ACC112 (cell line): ENCODE results near the gene PPFIA4.
"Not testable (repeated sequence)": the region's sequence is repeated elsewhere in the genome, so short reads cannot be mapped to it uniquely, and the experiment has no call there.

Experiments used
- H2AFZ ChIP-seq: fragments of 200-600 bp; sonication (generic); one replicate; pipeline ENCODE4 v1.6.0; 2017; ENCODE audit warnings: antibody characterized with exemption, low read length; ENCODE audit not compliant: unreplicated experiment
- H3K27ac ChIP-seq: fragments of 200-600 bp; sonication (generic); 2 replicates; pipeline ENCODE4 v1.5.1; 2014; ENCODE audit warnings: low read depth, mild to moderate bottlenecking, antibody characterized with exemption, low read length, moderate library complexity
- H3K27me3 ChIP-seq: fragments of 200-600 bp; sonication (generic); 2 replicates; pipeline ENCODE4 v1.6.1; 2014; ENCODE audit warnings: mild to moderate bottlenecking, antibody characterized with exemption, low read length, moderate library complexity, mixed read lengths; ENCODE audit not compliant: insufficient read depth
- H3K36me3 ChIP-seq: fragments of 200-600 bp; sonication (generic); 2 replicates; pipeline ENCODE4 v1.6.1; 2016; ENCODE audit warnings: mild to moderate bottlenecking, antibody characterized with exemption, low read length, moderate library complexity, mixed read lengths; ENCODE audit not compliant: insufficient read depth
- H3K4me1 ChIP-seq: fragments of 200-600 bp; sonication (generic); one replicate; pipeline ENCODE4 v1.6.1; 2016; ENCODE audit warnings: low read length, mixed read lengths; ENCODE audit not compliant: insufficient read depth, unreplicated experiment, control insufficient read depth
- H3K4me3 ChIP-seq: fragments of 200-600 bp; sonication (generic); 2 replicates; pipeline ENCODE4 v1.5.1; 2014; ENCODE audit warnings: mild to moderate bottlenecking, low read depth, low read length
- H3K79me2 ChIP-seq: fragments of 200-600 bp; sonication (generic); one replicate; pipeline ENCODE4 v1.6.0; 2016; ENCODE audit warnings: low read length; ENCODE audit not compliant: control insufficient read depth, unreplicated experiment, insufficient read depth

The PPFIA4 gene

GRCh38 chr1:203026031-203026665 lies at the start of gene PPFIA4:
TSS of gene PPFIA4 (plus strand) at chr1:203026491. CDS start at chr1:203039009, 12,518 bp downstream.
- Histone ChIP-seq H3K27ac (no peak within 1 kb of the TSS), H3K4me3 (peak within 1 kb of the TSS; percentile 99), H3K4me1 (peaks cover 3% of the 10 kb centered on the region), H3K36me3 (peaks cover 9% of the 10 kb centered on the region), H3K27me3 (no peaks in the 10 kb centered on the region), H3K79me2 (peaks cover 14% of the 10 kb centered on the region), H2AFZ (peak within 1 kb of the TSS; percentile 83)

- Histone ChIP-seq H2AFZ (no peak overlapping the region), H3K4me1 (no peaks in the 10 kb centered on the region), H3K36me3 (no peaks in the 10 kb centered on the region), H3K79me2 (no peaks in the 10 kb centered on the region), H3K27ac (no peak overlapping the region), H3K4me3 (no peak overlapping the region), H3K27me3 (peaks cover 78% of the 10 kb centered on the region)
Observed at GRCh38 chr1:202976633-202977032, 49.7 kb upstream of the PPFIA4 start.

- Histone ChIP-seq H2AFZ (no peak overlapping the region), H3K27me3 (peaks cover 51% of the 10 kb centered on the region), H3K27ac (no peak overlapping the region), H3K36me3 (no peaks in the 10 kb centered on the region), H3K79me2 (no peaks in the 10 kb centered on the region), H3K4me3 (no peak overlapping the region), H3K4me1 (no peaks in the 10 kb centered on the region)
Observed at GRCh38 chr1:202979459-202979858, 46.8 kb upstream of the PPFIA4 start.

- Histone ChIP-seq H3K27ac (no peak overlapping the region), H2AFZ (no peak overlapping the region), H3K27me3 (peaks cover 45% of the 10 kb centered on the region), H3K79me2 (no peaks in the 10 kb centered on the region), H3K4me1 (no peaks in the 10 kb centered on the region), H3K4me3 (no peak overlapping the region), H3K36me3 (no peaks in the 10 kb centered on the region)
Observed at GRCh38 chr1:202981939-202982338, 44.4 kb upstream of the PPFIA4 start.

GRCh38 chr1:202982715-202983430 lies 43.4 kb upstream of the PPFIA4 start:
- H3K36me3 ChIP-seq, result no peaks in the 10 kb centered on the region
- peaks cover 46% of the 10 kb centered on the region for H3K27me3 ChIP-seq
- no peaks in the 10 kb centered on the region for H3K4me1 ChIP-seq
- H3K27ac ChIP-seq, result no peak overlapping the region
- no peak overlapping the region for H2AFZ ChIP-seq
- no peaks in the 10 kb centered on the region for H3K79me2 ChIP-seq
- H3K4me3 ChIP-seq, result no peak overlapping the region

- not testable (repeated sequence) for H3K27ac ChIP-seq, H3K4me1 ChIP-seq, H3K4me3 ChIP-seq, H3K36me3 ChIP-seq, H3K79me2 ChIP-seq, H2AFZ ChIP-seq
- H3K27me3 ChIP-seq, result peaks cover 30% of the 10 kb centered on the region
Observed at GRCh38 chr1:202986120-202986519, 40.2 kb upstream of the PPFIA4 start.

GRCh38 chr1:202987255-202987654 lies 39.0 kb upstream of the PPFIA4 start:
- Histone ChIP-seq H3K36me3 (no peaks in the 10 kb centered on the region), H3K79me2 (no peaks in the 10 kb centered on the region), H3K4me3 (no peak overlapping the region), H2AFZ (no peak overlapping the region), H3K27ac (no peak overlapping the region), H3K4me1 (no peaks in the 10 kb centered on the region), H3K27me3 (peaks cover 39% of the 10 kb centered on the region)

GRCh38 chr1:202987922-202988583 lies 38.2 kb upstream of the PPFIA4 start:
- H3K27ac ChIP-seq, result no peak overlapping the region
- H3K27me3 ChIP-seq, result peaks cover 44% of the 10 kb centered on the region
- no peak overlapping the region for H3K4me3 ChIP-seq
- no peaks in the 10 kb centered on the region for H3K4me1 ChIP-seq
- no peaks in the 10 kb centered on the region for H3K79me2 ChIP-seq
- H3K36me3 ChIP-seq, result no peaks in the 10 kb centered on the region
- H2AFZ ChIP-seq, result no peak overlapping the region

GRCh38 chr1:202989879-202990278 lies 36.4 kb upstream of the PPFIA4 start:
- Histone ChIP-seq H3K36me3 (no peaks in the 10 kb centered on the region), H3K4me1 (no peaks in the 10 kb centered on the region), H3K79me2 (no peaks in the 10 kb centered on the region), H3K27me3 (peaks cover 46% of the 10 kb centered on the region), H2AFZ (no peak overlapping the region), H3K27ac (no peak overlapping the region), H3K4me3 (no peak overlapping the region)

- Histone ChIP-seq H3K4me3 (no peak overlapping the region), H3K4me1 (no peaks in the 10 kb centered on the region), H3K27me3 (peaks cover 56% of the 10 kb centered on the region), H2AFZ (no peak overlapping the region), H3K79me2 (no peaks in the 10 kb centered on the region), H3K36me3 (no peaks in the 10 kb centered on the region), H3K27ac (no peak overlapping the region)
Observed at GRCh38 chr1:202991112-202991511, 35.2 kb upstream of the PPFIA4 start.

- Histone ChIP-seq H3K27ac (no peak overlapping the region), H3K4me1 (no peaks in the 10 kb centered on the region), H3K4me3 (no peak overlapping the region), H3K36me3 (no peaks in the 10 kb centered on the region), H3K79me2 (no peaks in the 10 kb centered on the region), H2AFZ (no peak overlapping the region), H3K27me3 (peaks cover 64% of the 10 kb centered on the region)
Observed at GRCh38 chr1:202994756-202995155, 31.5 kb upstream of the PPFIA4 start.
